ENCODE measurements around the gene PSMC5. TPM values are rescaled to one million over a fixed set of nuclear protein-coding genes. Genes with fewer than 3 reads are reported as not detected.

The PSMC5 gene
- total RNA-seq, 4 donors from 2014 or later, result 79.5 to 110 (median 95.7) TPM

DNA sequence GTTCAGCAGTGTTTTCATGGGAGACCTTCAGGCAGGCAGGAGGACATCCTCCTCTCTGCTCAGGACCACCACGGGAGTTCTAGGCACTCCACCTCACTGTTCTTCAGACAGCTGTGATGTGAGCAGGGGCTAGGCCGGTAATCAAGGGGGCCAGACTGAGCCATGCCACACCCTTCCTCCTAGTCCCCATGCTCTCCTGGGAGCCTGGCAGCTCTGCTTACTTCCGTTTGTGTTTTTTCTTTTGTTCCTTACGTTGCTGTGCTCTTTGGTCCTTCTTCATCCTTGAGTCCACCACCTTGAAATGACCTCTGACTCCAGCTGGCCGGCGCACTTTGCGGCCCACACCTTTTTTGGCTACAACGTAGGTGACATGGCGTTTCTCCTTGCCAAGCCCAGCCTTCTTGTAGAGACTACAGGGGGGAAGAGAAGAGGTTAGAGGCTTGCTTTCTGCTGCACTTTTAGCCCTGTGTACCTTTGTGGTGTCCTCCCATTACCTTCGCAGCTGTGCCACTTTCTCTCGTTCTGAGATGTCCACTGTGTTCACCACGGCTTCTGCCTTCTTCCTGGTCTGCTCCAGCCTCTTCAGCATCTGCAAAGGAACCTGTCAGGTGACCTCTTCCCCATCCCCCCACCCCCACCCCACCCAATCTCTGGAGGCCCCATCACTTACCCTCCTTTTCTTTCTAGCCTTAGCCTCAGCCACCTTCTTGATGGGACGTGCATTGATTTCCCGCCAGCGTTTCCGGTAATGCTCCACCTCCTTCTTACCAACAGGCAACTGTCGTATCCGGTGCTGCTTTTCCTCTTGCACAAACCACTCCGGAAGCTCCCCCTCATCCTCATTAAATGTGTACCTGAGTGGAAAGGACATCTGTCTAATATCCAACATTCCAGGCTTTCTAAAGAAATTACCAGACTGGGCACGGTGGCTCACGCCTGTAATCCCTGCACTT lies 7.4 kb upstream of the PSMC5 start:
- ATAC-seq, result no peak
- Histone ChIP-seq H3K27me3 (no peaks in the 10 kb centered on the region), H3K36me3 (peaks cover 4 to 100% of the 10 kb centered on the region in 2 donors), H3K4me1 (peaks cover 0 to 5% (median 0%) of the 10 kb centered on the region in 3 donors), H3K4me3 (no peak overlapping the region), H3K27ac (peak overlapping the region in 2 of 4 donors; percentile 35 to 36), H3K9me3 (no peaks in the 10 kb centered on the region)
- TF ChIP-seq POLR2AphosphoS5 (IDR thresholded peaks at IDR 0.05) (no peak), POLR2A (IDR thresholded peaks at IDR 0.05) (no peak), EP300 (IDR thresholded peaks at IDR 0.05) (no peak)
- TF ChIP-seq, protein P1, sequence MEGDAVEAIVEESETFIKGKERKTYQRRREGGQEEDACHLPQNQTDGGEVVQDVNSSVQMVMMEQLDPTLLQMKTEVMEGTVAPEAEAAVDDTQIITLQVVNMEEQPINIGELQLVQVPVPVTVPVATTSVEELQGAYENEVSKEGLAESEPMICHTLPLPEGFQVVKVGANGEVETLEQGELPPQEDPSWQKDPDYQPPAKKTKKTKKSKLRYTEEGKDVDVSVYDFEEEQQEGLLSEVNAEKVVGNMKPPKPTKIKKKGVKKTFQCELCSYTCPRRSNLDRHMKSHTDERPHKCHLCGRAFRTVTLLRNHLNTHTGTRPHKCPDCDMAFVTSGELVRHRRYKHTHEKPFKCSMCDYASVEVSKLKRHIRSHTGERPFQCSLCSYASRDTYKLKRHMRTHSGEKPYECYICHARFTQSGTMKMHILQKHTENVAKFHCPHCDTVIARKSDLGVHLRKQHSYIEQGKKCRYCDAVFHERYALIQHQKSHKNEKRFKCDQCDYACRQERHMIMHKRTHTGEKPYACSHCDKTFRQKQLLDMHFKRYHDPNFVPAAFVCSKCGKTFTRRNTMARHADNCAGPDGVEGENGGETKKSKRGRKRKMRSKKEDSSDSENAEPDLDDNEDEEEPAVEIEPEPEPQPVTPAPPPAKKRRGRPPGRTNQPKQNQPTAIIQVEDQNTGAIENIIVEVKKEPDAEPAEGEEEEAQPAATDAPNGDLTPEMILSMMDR (IDR thresholded peaks at IDR 0.05), result no peak
- 65 to 68% methylated on average over 6 to 19 of the region's 21 CpGs for WGBS, 2 donors (ENCODE audit: low coverage in 1 of 2)

GRCh38 chr17:63820963-63821561 lies 6.2 kb upstream of the PSMC5 start:
- TF ChIP-seq EP300 (IDR thresholded peaks at IDR 0.05) (no peak), POLR2A (IDR thresholded peaks at IDR 0.05) (no peak), POLR2AphosphoS5 (IDR thresholded peaks at IDR 0.05) (no peak)
- TF ChIP-seq, protein P1 (IDR thresholded peaks at IDR 0.05), result no peak
- H3K9me3 ChIP-seq, result no peaks in the 10 kb centered on the region
- WGBS, 2 donors (ENCODE audit: low coverage in 1 of 2), result 88 to 89% methylated on average over 8 to 9 of the region's 10 CpGs
- H3K4me1 ChIP-seq, result peaks cover 0 to 17% (median 5%) of the 10 kb centered on the region in 3 donors
- no peaks in the 10 kb centered on the region for H3K27me3 ChIP-seq
- H3K4me3 ChIP-seq, result no peak overlapping the region
- no peak for ATAC-seq
- peak overlapping the region in 1 of 4 donors; percentile 16 for H3K27ac ChIP-seq
- H3K36me3 ChIP-seq, result peaks cover 1 to 97% of the 10 kb centered on the region in 2 donors

- no peaks in the 10 kb centered on the region for H3K9me3 ChIP-seq
- ATAC-seq, result no peak
- H3K27me3 ChIP-seq, result no peaks in the 10 kb centered on the region
- no peak overlapping the region for H3K4me3 ChIP-seq
- H3K4me1 ChIP-seq, result peaks cover 0 to 22% (median 8%) of the 10 kb centered on the region in 3 donors
- peak overlapping the region in 1 of 4 donors; percentile 16 for H3K27ac ChIP-seq
- WGBS, 2 donors (ENCODE audit: low coverage in 1 of 2), result 70 to 77% methylated on average over 4 to 6 of the region's 6 CpGs
- TF ChIP-seq, protein P1 (IDR thresholded peaks at IDR 0.05), result no peak
- TF ChIP-seq POLR2AphosphoS5 (IDR thresholded peaks at IDR 0.05) (no peak), POLR2A (IDR thresholded peaks at IDR 0.05) (no peak), EP300 (IDR thresholded peaks at IDR 0.05) (no peak)
- H3K36me3 ChIP-seq, result peaks cover 0 to 90% of the 10 kb centered on the region in 2 donors
Observed at GRCh38 chr17:63821804-63822203, 5.4 kb upstream of the PSMC5 start.

DNA sequence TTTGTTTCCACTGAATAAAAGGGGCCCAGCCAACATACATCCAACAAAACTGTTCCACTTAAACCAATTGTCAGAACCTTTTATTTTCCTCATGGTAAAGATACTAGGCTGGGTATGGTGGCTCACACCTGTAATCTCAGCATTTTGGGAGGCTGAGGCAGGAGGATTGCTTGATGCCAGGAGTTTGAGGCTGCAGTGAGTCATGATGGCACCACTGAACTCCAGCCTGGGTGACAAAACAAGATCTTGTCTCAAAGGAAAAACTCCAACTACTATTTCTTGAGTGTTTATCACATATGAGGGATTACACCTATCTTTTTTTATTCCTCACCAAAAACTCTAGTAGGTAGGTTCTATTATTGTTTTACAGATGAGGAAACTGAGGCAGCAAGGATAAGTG lies 4.7 kb upstream of the PSMC5 start:
- Histone ChIP-seq H3K4me1 (peaks cover 0 to 22% (median 8%) of the 10 kb centered on the region in 3 donors), H3K4me3 (no peak overlapping the region), H3K27ac (no peak overlapping the region), H3K27me3 (no peaks in the 10 kb centered on the region), H3K36me3 (peaks cover 0 to 82% of the 10 kb centered on the region in 2 donors), H3K9me3 (no peaks in the 10 kb centered on the region)
- no peak for ATAC-seq
- TF ChIP-seq, protein P1 (IDR thresholded peaks at IDR 0.05), result no peak
- no peak for TF ChIP-seq POLR2AphosphoS5 (IDR thresholded peaks at IDR 0.05)
- no peak for TF ChIP-seq EP300 (IDR thresholded peaks at IDR 0.05)

Measured in gastroesophageal sphincter (tissue), 4 donors.